A549 (cell line): Measurements from ENCODE around the gene PNMA8B. TPM values are rescaled to one million over a fixed set of nuclear protein-coding genes. Genes with fewer than 3 reads are reported as not detected.

Experiments used
- ATAC-seq, 2 experiments: fragments of 200-7000 bp in 1 of 2; fragments of >200 bp in 1 of 2; cut with Nextera tagmentation in 1 of 2; cut with Tn5 transposase in 1 of 2; 3 replicates each; pipeline versions ENCODE4 v1.8.0 to v1.9.1; 2018 to 2020; ENCODE audit warnings: mild to moderate bottlenecking in 1 of 2, moderate library complexity in 1 of 2
- CTCF ChIA-PET: fragments of 300-600 bp; sonication (Branson Sonifier 250); formaldehyde crosslinking; extraction: SDS; loops from one replicate; lab custom pipeline; 2021; ENCODE audit warnings: antibody characterized with exemption, inconsistent platforms; lab: Yijun Ruan, JAX
- POLR2A ChIA-PET: fragments of 350-600 bp; formaldehyde crosslinking; extraction: SDS; loops from one replicate; lab custom pipeline; 2021; ENCODE audit warnings: antibody characterized with exemption, inconsistent platforms; lab: Yijun Ruan, JAX
- DNase-seq, 2 experiments: peaks; one replicate each; pipeline versions ENCODE4 v3.0.0 to v3.0.0-alpha.2; 2011 to 2016; ENCODE audit warnings: low read depth in 1 of 2, low spot score in 1 of 2
- FAIRE-seq: peaks from 2 replicates; lab custom pipeline; 2011; peaks lifted over from hg19 to GRCh38; lab: Jason Lieb, UNC
- H3K27ac ChIP-seq, 2 experiments: fragments of >200 bp; sonication (Bioruptor Twin); formaldehyde crosslinking; 3 replicates each; pipeline ENCODE4 v1.5.1; 2016 to 2017
- H3K4me1 ChIP-seq: fragments of >200 bp; sonication (Bioruptor Twin); formaldehyde crosslinking; 3 replicates; pipeline ENCODE4 v1.6.1; 2016
- H3K4me2 ChIP-seq: fragments of >200 bp; sonication (Bioruptor Twin); formaldehyde crosslinking; 3 replicates; pipeline ENCODE4 v1.6.1; 2016
- H3K4me3 ChIP-seq: fragments of >200 bp; sonication (Bioruptor Twin); formaldehyde crosslinking; 3 replicates; pipeline ENCODE4 v1.5.1; 2016
- H3K9me3 ChIP-seq: fragments of >200 bp; sonication (Bioruptor Twin); formaldehyde crosslinking; 3 replicates; pipeline ENCODE4 v1.6.1; 2016
- CHD4 ChIP-seq: fragments of 200-600 bp; sonication (generic); IDR thresholded peaks from 2 replicates; pipeline ENCODE4 v1.6.1; 2016; ENCODE audit warnings: antibody characterized with exemption, mild to moderate bottlenecking, borderline replicate concordance
- CTCF ChIP-seq: fragments of >200 bp; sonication (Bioruptor Twin); formaldehyde crosslinking; IDR thresholded peaks from 3 replicates; pipeline ENCODE4 v1.5.1; 2016
- E2F6 ChIP-seq: IDR thresholded peaks from 2 replicates; pipeline ENCODE4 v1.6.1; 2012; ENCODE audit warnings: low read depth, borderline replicate concordance
- EHMT2 ChIP-seq: fragments of 200-600 bp; sonication (generic); IDR thresholded peaks from 2 replicates; pipeline ENCODE4 v1.6.1; 2016; ENCODE audit warnings: antibody characterized with exemption, low read depth, mild to moderate bottlenecking, moderate library complexity
- ELK1 ChIP-seq: fragments of 150-350 bp; IDR thresholded peaks from 2 replicates; pipeline ENCODE4 v1.6.1; 2014; ENCODE audit warnings: low read depth, mild to moderate bottlenecking, low read length
- FOSL2 ChIP-seq, 2 experiments: fragments of 450-650 bp in 1 of 2; fragments of >200 bp in 1 of 2; sonication (Bioruptor Twin) in 1 of 2; formaldehyde crosslinking; IDR thresholded peaks; 2 replicates each; pipeline versions ENCODE4 v1.5.0 to v1.6.1; 2016 to 2020; ENCODE audit warnings: mild to moderate bottlenecking in 1 of 2, moderate library complexity in 1 of 2
- HES2 ChIP-seq: fragments of >200 bp; sonication (Bioruptor Twin); formaldehyde crosslinking; IDR thresholded peaks from 2 replicates; pipeline ENCODE4 v1.6.1; 2016
- HOXB5 ChIP-seq: fragments of 250-450 bp; sonication (Bioruptor Pico); IDR thresholded peaks from 2 replicates; pipeline ENCODE4 v1.5.0; 2020; ENCODE audit warnings: mild to moderate bottlenecking, moderate library complexity
- JUN ChIP-seq, 2 experiments: fragments of >200 bp; sonication (Bioruptor Twin); formaldehyde crosslinking; IDR thresholded peaks; 2 replicates in 1 of 2; 3 replicates in 1 of 2; pipeline ENCODE4 v1.6.1; 2016 to 2017
- KDM1A ChIP-seq: fragments of 200-600 bp; sonication (generic); IDR thresholded peaks from 2 replicates; pipeline ENCODE4 v1.6.1; 2016; ENCODE audit warnings: low read depth, mild to moderate bottlenecking
- NPAS2 ChIP-seq: fragments of 250-450 bp; sonication (Bioruptor Pico); IDR thresholded peaks from 2 replicates; pipeline ENCODE4 v1.8.0; 2022; ENCODE audit warnings: mild to moderate bottlenecking, moderate library complexity, borderline replicate concordance
- POLR2A ChIP-seq: IDR thresholded peaks from 2 replicates; pipeline ENCODE4 v1.6.1; 2012; ENCODE audit warnings: mild to moderate bottlenecking, low read length
- RAD21 ChIP-seq, 2 experiments: fragments of >200 bp in 1 of 2; sonication (Bioruptor Twin) in 1 of 2; formaldehyde crosslinking in 1 of 2; IDR thresholded peaks in 1 of 2; conservative IDR thresholded peaks in 1 of 2; 2 replicates in 1 of 2; 3 replicates in 1 of 2; pipeline ENCODE4 v1.6.1; 2012 to 2018; ENCODE audit warnings: inconsistent platforms in 1 of 2
- REST ChIP-seq: fragments of 200-600 bp; sonication (generic); IDR thresholded peaks from 2 replicates; pipeline ENCODE4 v1.6.1; 2016; ENCODE audit warnings: antibody characterized with exemption, mild to moderate bottlenecking, moderate library complexity
- SMC3 ChIP-seq: fragments of >200 bp; sonication (Bioruptor Twin); formaldehyde crosslinking; IDR thresholded peaks from 3 replicates; pipeline ENCODE4 v1.6.1; 2018; ENCODE audit warnings: inconsistent platforms
- WGBS: methylation state at CpG from one replicate; pipeline ENCODE4 v1.1.6; 2017; ENCODE audit errors: missing lambda C conversion rate; 5-methylcytosine and 5-hydroxymethylcytosine counted together
- polyA plus RNA-seq, 4 experiments: library from polyadenylated mRNA; depleted of rRNA in 3 of 4; stranded (reverse); fragments of >200 nt; fragmentation: RNase III in 1 of 4; extraction: RNeasy Plus Mini Kit Qiagen cat#74134 plus additional on column Dnase treatment in 1 of 4; gene quantifications; 2 replicates in 3 of 4; 3 replicates in 1 of 4; pipeline ENCODE4 v1.2.3, GENCODE V29; 2011 to 2017
- TF ChIP-seq, protein P1 (sequence below): fragments of 450-650 bp; IDR thresholded peaks from 2 replicates; pipeline ENCODE4 v1.6.1; 2014; ENCODE audit warnings: antibody characterized with exemption

The PNMA8B gene
- polyA plus RNA-seq, 2 of the 4 experiments (the other 2 are of a cell fraction), result not detected

- TF ChIP-seq REST, result no peak
- TF ChIP-seq EHMT2, result no peak
- no peak for TF ChIP-seq FOSL2 (IDR thresholded peaks at IDR 0.05)
- no peak for TF ChIP-seq FOSL2 (CRISPR knock-in tag; IDR thresholded peaks at IDR 0.05)
- no peak for TF ChIP-seq HES2
Observed at GRCh38 chr19:46489445-46490272, 6.0 kb downstream of the PNMA8B start (continued).

DNA sequence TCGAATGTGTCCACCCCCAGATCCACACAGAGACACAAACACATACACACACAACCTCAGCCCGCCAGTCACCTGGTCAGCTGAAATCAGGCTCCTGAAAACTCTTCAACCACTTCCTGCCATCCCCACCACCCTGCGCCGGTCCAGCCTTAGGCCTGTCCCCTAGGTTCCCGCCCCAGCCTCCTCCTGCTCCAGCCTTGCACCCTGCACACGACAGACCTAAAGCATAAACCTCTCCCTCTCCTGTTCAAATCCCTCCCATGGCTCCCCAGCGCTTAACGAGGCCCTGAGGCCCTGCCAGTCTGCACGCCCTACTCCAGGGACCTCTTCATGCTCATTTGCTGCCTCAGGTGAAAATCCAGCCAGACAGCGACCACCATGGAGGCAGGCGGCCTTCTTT is 7.1 kb downstream of the PNMA8B start:
- CTCF ChIA-PET, result interaction anchor here (0.6 to 6.7 kb wide), 35 partner anchors 8 to 473 kb away, joined by 3 to 140 read pairs (median 5); partner anchors contain the start of genes CCDC8 and PNMA8A

DNA sequence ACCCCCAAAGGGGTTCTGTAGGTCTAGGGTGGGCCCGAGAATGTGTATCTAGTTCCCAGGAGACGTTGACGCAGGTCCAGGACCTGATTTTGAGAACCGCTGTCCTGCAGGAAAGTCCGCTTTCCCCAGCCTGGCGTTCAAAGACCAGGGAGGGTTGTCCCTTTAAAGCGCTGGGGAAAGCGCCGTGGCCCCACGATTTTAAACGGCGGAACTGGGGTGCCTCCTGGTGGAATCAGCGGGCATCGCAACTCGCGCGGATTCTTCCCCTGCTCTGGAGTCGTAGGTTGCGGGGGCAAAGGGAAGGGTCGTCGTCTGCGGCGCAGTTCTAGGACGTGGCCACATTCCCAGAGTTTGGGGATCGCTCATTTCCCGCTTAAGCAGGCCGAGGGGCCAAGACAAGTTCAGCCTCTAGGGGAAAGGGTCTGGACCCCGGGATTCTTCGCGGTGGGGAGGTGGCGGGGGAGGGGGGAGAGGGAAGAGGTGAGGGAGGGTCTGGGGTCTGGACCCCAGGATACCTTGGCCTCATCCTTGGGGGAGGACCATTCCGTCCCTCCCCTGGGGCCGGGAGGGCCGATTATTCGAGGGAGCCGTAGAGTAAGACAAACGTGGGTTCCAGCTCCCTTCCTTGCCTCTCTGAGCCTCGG is 7.7 kb downstream of the PNMA8B start:
- H3K4me1 ChIP-seq, result peaks cover 10% of the 10 kb centered on the region; the same call in 1 of the 3 replicates
- DNase-seq (peak; percentile 71 to 86), FAIRE-seq (peak; percentile 94), ATAC-seq (peak; percentile 75 to 93)
- peak overlapping the region; percentile 65 to 72; a peak in 5 of 6 replicates for H3K27ac ChIP-seq
- H3K4me2 ChIP-seq, result peak overlapping the region; percentile 100
- H3K4me3 ChIP-seq, result peak overlapping the region; percentile 46
- CTCF ChIA-PET, result interaction anchor here (0.6 to 6.7 kb wide), 69 partner anchors 9 to 1312 kb away, joined by 3 to 140 read pairs (median 4); partner anchors contain the start of genes CCDC8, PNMA8A and PNMA8C
- POLR2A ChIA-PET, result interaction anchor here (0.6 to 1.3 kb wide), 2 partner anchors 83 to 84 kb away, joined by 3 to 4 read pairs; no protein-coding TSS in a partner anchor
- no peaks in the 10 kb centered on the region for H3K9me3 ChIP-seq
- 13% methylated on average over 22 of the region's 38 CpGs for WGBS
- no peak for TF ChIP-seq ELK1
- no peak for TF ChIP-seq HOXB5 (CRISPR knock-in tag)
- no peak for TF ChIP-seq E2F6
- TF ChIP-seq SMC3, result peak; percentile 100
- TF ChIP-seq, protein P1, sequence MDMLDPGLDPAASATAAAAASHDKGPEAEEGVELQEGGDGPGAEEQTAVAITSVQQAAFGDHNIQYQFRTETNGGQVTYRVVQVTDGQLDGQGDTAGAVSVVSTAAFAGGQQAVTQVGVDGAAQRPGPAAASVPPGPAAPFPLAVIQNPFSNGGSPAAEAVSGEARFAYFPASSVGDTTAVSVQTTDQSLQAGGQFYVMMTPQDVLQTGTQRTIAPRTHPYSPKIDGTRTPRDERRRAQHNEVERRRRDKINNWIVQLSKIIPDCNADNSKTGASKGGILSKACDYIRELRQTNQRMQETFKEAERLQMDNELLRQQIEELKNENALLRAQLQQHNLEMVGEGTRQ, result no peak
- no peak for TF ChIP-seq CHD4
- TF ChIP-seq KDM1A, result no peak
- TF ChIP-seq NPAS2, result no peak
- peak; percentile 99 to 100 for TF ChIP-seq RAD21 (conservative IDR thresholded peaks at IDR 0.05 in 1 of 2, IDR thresholded peaks at IDR 0.05 in 1 of 2)
- TF ChIP-seq JUN (IDR thresholded peaks at IDR 0.05), result no peak
- TF ChIP-seq POLR2A, result no peak

More for the DNA sequence above, 7.1 kb downstream of the PNMA8B start:
- FAIRE-seq (no peak), DNase-seq (no peak), ATAC-seq (peak in 1 of 2 experiments; percentile 33; a peak in 3 of 6 replicates)
- Histone ChIP-seq H3K4me2 (peak overlapping the region; percentile 100), H3K4me3 (no peak overlapping the region), H3K4me1 (peaks cover 10% of the 10 kb centered on the region; the same call in 1 of the 3 replicates), H3K27ac (no peak overlapping the region), H3K9me3 (no peaks in the 10 kb centered on the region)
- POLR2A ChIA-PET, result no interaction called here
- TF ChIP-seq CTCF, result no peak
- 48% methylated on average over 11 of the region's 11 CpGs for WGBS
